Neural cell (in vitro differentiated cells): ENCODE data around the gene NUBP2.

Experiments used
- CTCF ChIP-seq: fragments of 450-650 bp; IDR thresholded peaks from 2 replicates; pipeline ENCODE4 v1.5.1; 2014; ENCODE audit warnings: antibody characterized with exemption, mild to moderate bottlenecking, moderate library complexity; ENCODE audit not compliant: poor library complexity, severe bottlenecking
- EP300 ChIP-seq: fragments of 450-650 bp; conservative IDR thresholded peaks from 2 replicates; pipeline ENCODE4 v1.6.1; 2014; ENCODE audit warnings: antibody characterized with exemption, mild to moderate bottlenecking, moderate library complexity; ENCODE audit not compliant: poor library complexity, severe bottlenecking
- EZH2 ChIP-seq: fragments of 200-600, 300-800 bp; shearing (Covaris generic), sonication (generic); IDR thresholded peaks from 2 replicates; pipeline ENCODE4 v1.6.1; 2014; ENCODE audit warnings: antibody characterized with exemption, low read length, borderline replicate concordance, mild to moderate bottlenecking; ENCODE audit not compliant: insufficient read depth, poor library complexity, severe bottlenecking
- POLR2AphosphoS5 ChIP-seq: IDR thresholded peaks from 2 replicates; pipeline ENCODE4 v1.6.1; 2012
- RAD21 ChIP-seq: fragments of 450-650 bp; conservative IDR thresholded peaks from 2 replicates; pipeline ENCODE4 v1.6.1; 2014; ENCODE audit warnings: antibody characterized with exemption, mild to moderate bottlenecking, moderate library complexity
- TF ChIP-seq, protein P1 (sequence below): IDR thresholded peaks from 2 replicates; pipeline ENCODE4 v1.6.1; 2012; ENCODE audit warnings: borderline replicate concordance

DNA sequence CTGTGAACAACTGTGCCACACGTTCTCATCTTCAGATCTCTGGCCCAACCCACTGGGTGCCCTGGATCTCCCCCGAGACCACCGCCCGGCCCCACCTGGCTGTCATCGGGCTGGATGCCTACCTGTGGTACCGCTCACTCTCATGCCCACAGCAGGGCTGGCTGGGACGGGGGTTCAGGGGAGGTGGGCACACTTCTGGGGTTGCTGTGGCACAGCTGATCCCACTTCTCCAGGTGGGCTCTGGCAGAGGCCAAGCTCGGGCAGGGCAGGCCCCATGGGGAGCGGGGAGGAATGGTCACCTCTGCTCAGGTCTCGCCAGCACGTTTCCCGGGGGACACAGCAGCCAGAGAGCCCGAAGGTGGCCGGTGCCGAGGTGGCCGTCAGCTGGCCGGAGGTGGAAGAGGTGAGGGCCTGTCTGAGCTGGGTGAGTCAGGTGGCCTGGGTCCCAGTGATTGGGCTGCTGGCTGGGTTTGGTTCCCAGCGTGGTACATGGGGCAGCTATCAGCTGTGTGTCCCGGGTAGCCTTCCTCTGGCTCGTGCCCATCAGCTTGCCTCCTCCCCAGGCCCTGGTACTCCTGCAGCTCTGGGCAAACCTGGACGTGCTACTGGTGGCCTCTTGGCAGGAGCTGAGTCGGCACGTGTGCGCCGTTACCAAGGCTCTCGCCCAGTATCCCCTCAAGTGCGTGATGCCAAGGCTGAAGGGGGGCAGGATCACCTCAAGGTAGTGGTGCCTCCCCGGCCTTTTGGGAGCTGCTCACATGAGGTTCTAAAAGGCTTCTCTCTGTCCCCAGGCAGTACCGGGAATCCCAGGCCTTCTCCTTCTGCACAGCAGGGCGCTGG lies 7.5 kb upstream of the NUBP2 start:
- TF ChIP-seq CTCF = no peak
- no peak for TF ChIP-seq EP300
- TF ChIP-seq POLR2AphosphoS5 = no peak
- TF ChIP-seq EZH2 = no peak
- no peak for TF ChIP-seq RAD21
- TF ChIP-seq, protein P1, sequence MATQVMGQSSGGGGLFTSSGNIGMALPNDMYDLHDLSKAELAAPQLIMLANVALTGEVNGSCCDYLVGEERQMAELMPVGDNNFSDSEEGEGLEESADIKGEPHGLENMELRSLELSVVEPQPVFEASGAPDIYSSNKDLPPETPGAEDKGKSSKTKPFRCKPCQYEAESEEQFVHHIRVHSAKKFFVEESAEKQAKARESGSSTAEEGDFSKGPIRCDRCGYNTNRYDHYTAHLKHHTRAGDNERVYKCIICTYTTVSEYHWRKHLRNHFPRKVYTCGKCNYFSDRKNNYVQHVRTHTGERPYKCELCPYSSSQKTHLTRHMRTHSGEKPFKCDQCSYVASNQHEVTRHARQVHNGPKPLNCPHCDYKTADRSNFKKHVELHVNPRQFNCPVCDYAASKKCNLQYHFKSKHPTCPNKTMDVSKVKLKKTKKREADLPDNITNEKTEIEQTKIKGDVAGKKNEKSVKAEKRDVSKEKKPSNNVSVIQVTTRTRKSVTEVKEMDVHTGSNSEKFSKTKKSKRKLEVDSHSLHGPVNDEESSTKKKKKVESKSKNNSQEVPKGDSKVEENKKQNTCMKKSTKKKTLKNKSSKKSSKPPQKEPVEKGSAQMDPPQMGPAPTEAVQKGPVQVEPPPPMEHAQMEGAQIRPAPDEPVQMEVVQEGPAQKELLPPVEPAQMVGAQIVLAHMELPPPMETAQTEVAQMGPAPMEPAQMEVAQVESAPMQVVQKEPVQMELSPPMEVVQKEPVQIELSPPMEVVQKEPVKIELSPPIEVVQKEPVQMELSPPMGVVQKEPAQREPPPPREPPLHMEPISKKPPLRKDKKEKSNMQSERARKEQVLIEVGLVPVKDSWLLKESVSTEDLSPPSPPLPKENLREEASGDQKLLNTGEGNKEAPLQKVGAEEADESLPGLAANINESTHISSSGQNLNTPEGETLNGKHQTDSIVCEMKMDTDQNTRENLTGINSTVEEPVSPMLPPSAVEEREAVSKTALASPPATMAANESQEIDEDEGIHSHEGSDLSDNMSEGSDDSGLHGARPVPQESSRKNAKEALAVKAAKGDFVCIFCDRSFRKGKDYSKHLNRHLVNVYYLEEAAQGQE = no peak
